Transverse colon (tissue), 4 donors: ENCODE results near the gene FRAS1.

ENCODE experiments used
- EP300 ChIP-seq: sonication (generic); formaldehyde crosslinking; IDR thresholded peaks from one replicate; pipeline ENCODE4 v1.6.1; 2017; ENCODE audit warnings: antibody characterized with exemption, low read depth
- POLR2A ChIP-seq: fragments of 450-650 bp; IDR thresholded peaks from one replicate; pipeline ENCODE4 v1.6.1; 2016; ENCODE audit warnings: antibody characterized with exemption, mild to moderate bottlenecking, moderate library complexity
- POLR2AphosphoS5 ChIP-seq, 3 donors: sonication (generic); formaldehyde crosslinking; IDR thresholded peaks; one replicate each; pipeline ENCODE4 v1.6.1; 2016; ENCODE audit warnings: antibody characterized with exemption in 3 of 3
- TF ChIP-seq, protein P1 (sequence below), 5 experiments: fragments of 200-600 bp in 3 of 5; fragments of 450-650 bp in 2 of 5; sonication (generic) in 3 of 5; IDR thresholded peaks; 1 replicate in 2 of 5; 2 replicates in 3 of 5; pipeline ENCODE4 v1.5.1; 2016 to 2017; ENCODE audit warnings: antibody characterized with exemption in 5 of 5, inconsistent platforms in 3 of 5, mild to moderate bottlenecking in 2 of 5, moderate library complexity in 1 of 5

GRCh38 chr4:78520808-78521226 is 463.7 kb downstream of the FRAS1 start:
- no peak for TF ChIP-seq POLR2A
- TF ChIP-seq, protein P1, sequence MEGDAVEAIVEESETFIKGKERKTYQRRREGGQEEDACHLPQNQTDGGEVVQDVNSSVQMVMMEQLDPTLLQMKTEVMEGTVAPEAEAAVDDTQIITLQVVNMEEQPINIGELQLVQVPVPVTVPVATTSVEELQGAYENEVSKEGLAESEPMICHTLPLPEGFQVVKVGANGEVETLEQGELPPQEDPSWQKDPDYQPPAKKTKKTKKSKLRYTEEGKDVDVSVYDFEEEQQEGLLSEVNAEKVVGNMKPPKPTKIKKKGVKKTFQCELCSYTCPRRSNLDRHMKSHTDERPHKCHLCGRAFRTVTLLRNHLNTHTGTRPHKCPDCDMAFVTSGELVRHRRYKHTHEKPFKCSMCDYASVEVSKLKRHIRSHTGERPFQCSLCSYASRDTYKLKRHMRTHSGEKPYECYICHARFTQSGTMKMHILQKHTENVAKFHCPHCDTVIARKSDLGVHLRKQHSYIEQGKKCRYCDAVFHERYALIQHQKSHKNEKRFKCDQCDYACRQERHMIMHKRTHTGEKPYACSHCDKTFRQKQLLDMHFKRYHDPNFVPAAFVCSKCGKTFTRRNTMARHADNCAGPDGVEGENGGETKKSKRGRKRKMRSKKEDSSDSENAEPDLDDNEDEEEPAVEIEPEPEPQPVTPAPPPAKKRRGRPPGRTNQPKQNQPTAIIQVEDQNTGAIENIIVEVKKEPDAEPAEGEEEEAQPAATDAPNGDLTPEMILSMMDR (IDR thresholded peaks at IDR 0.05): no peak
- TF ChIP-seq EP300: no peak
- no peak for TF ChIP-seq POLR2AphosphoS5 (IDR thresholded peaks at IDR 0.05)
